DOHH2 (cell line): Measurements from ENCODE around the gene FEM1C.

Experiments used
- H3F3A ChIP-seq: fragments of 200-600 bp; sonication (generic), shearing (Covaris generic); 2 replicates; pipeline ENCODE4 v1.6.0; 2016; ENCODE audit warnings: antibody characterized with exemption, mild to moderate bottlenecking; ENCODE audit not compliant: control insufficient read depth, insufficient read depth
- H3K27ac ChIP-seq: fragments of 200-600 bp; sonication (generic); 2 replicates; pipeline ENCODE4 v1.5.1; 2014; ENCODE audit warnings: low read depth, mild to moderate bottlenecking, low read length, moderate library complexity
- H3K27me3 ChIP-seq: fragments of 200-600 bp; sonication (generic); 2 replicates; pipeline ENCODE4 v1.6.1; 2014; ENCODE audit warnings: mild to moderate bottlenecking, low read length, mixed read lengths; ENCODE audit not compliant: control insufficient read depth
- H3K36me3 ChIP-seq: fragments of 200-600 bp; sonication (generic); 2 replicates; pipeline ENCODE4 v1.6.1; 2014; ENCODE audit warnings: mild to moderate bottlenecking, low read length, moderate library complexity, mixed read lengths; ENCODE audit not compliant: control insufficient read depth
- H3K4me1 ChIP-seq: fragments of 200-600 bp; sonication (generic); 2 replicates; pipeline ENCODE4 v1.6.1; 2014; ENCODE audit warnings: mild to moderate bottlenecking, low read length, mixed read lengths; ENCODE audit not compliant: control insufficient read depth
- H3K4me2 ChIP-seq: fragments of 200-600 bp; sonication (generic); 2 replicates; pipeline ENCODE4 v1.6.0; 2014; ENCODE audit warnings: mild to moderate bottlenecking, low read length, moderate library complexity
- H3K4me3 ChIP-seq: fragments of 200-600 bp; sonication (generic); 2 replicates; pipeline ENCODE4 v1.5.1; 2014; ENCODE audit warnings: mild to moderate bottlenecking, low read length, mixed read lengths
- H3K79me2 ChIP-seq: fragments of 200-600 bp; sonication (generic); 2 replicates; pipeline ENCODE4 v1.6.1; 2014; ENCODE audit warnings: mild to moderate bottlenecking, low read length, mixed read lengths; ENCODE audit not compliant: control insufficient read depth
- H3K9me2 ChIP-seq: fragments of 200-600 bp; sonication (generic); replicated peaks from 2 replicates; pipeline ENCODE4 v1.6.1; 2014; ENCODE audit warnings: mild to moderate bottlenecking, low read length, mixed read lengths; ENCODE audit not compliant: control insufficient read depth
- H3K9me3 ChIP-seq: fragments of 200-600 bp; sonication (generic); 2 replicates; pipeline ENCODE4 v1.6.1; 2014; ENCODE audit warnings: antibody characterized with exemption, low read length, mixed read lengths; ENCODE audit not compliant: control insufficient read depth, insufficient read depth
- H4K20me1 ChIP-seq: fragments of 200-600 bp; sonication (generic); 2 replicates; pipeline ENCODE4 v1.6.0; 2014; ENCODE audit warnings: low read depth, mild to moderate bottlenecking, antibody characterized with exemption, low read length, moderate library complexity; ENCODE audit not compliant: control insufficient read depth, insufficient read depth
- EZH2phosphoT487 ChIP-seq: fragments of 200-600 bp; sonication (generic); IDR thresholded peaks from 2 replicates; pipeline ENCODE4 v1.6.1; 2017; ENCODE audit warnings: borderline replicate concordance, mild to moderate bottlenecking, antibody characterized with exemption, low read length, moderate library complexity, mixed read lengths
- TF ChIP-seq, protein P1 (sequence below): fragments of 200-600 bp; sonication (generic); IDR thresholded peaks from one replicate; pipeline ENCODE4 v1.5.1; 2014; ENCODE audit warnings: antibody characterized with exemption, mild to moderate bottlenecking, low read depth, low read length; ENCODE audit not compliant: poor library complexity, severe bottlenecking

Gene FEM1C

DNA sequence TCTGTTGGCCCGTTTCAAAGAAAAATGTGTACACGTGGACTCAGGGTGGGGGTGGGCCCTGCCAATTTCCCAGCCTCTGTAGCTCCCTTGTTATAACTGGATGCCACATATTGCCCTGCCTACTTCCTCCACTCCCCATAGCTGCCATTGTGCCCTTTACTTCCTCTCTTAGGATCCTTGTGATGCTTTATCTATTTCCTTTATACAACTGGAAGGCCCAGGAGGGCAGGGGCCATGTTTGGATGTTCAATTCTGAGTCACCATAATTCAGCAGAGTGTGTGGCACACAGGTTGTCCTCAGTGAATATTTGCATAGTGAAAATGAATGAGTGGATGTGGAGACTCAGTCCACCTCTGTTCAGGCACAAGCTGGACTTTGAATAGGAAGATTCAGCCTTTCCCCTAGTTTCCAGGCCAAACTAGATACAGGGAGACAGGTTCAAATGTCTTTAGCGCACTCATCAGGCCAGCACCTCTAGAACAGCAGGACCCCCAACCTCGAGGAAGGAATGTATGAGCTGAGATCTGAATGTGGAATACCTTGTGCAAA is 10.6 kb upstream of the FEM1C start:
- Histone ChIP-seq H3K9me3 (no peaks in the 10 kb centered on the region), H3K79me2 (no peaks in the 10 kb centered on the region), H3K27ac (no peak overlapping the region), H4K20me1 (no peaks in the 10 kb centered on the region), H3K27me3 (no peaks in the 10 kb centered on the region), H3F3A (no peaks in the 10 kb centered on the region), H3K36me3 (no peaks in the 10 kb centered on the region), H3K9me2 (no peaks in the 10 kb centered on the region), H3K4me1 (no peaks in the 10 kb centered on the region), H3K4me3 (no peak overlapping the region), H3K4me2 (no peak overlapping the region)
- TF ChIP-seq, protein P1, sequence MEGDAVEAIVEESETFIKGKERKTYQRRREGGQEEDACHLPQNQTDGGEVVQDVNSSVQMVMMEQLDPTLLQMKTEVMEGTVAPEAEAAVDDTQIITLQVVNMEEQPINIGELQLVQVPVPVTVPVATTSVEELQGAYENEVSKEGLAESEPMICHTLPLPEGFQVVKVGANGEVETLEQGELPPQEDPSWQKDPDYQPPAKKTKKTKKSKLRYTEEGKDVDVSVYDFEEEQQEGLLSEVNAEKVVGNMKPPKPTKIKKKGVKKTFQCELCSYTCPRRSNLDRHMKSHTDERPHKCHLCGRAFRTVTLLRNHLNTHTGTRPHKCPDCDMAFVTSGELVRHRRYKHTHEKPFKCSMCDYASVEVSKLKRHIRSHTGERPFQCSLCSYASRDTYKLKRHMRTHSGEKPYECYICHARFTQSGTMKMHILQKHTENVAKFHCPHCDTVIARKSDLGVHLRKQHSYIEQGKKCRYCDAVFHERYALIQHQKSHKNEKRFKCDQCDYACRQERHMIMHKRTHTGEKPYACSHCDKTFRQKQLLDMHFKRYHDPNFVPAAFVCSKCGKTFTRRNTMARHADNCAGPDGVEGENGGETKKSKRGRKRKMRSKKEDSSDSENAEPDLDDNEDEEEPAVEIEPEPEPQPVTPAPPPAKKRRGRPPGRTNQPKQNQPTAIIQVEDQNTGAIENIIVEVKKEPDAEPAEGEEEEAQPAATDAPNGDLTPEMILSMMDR, result no peak
- TF ChIP-seq EZH2phosphoT487, result no peak

DNA sequence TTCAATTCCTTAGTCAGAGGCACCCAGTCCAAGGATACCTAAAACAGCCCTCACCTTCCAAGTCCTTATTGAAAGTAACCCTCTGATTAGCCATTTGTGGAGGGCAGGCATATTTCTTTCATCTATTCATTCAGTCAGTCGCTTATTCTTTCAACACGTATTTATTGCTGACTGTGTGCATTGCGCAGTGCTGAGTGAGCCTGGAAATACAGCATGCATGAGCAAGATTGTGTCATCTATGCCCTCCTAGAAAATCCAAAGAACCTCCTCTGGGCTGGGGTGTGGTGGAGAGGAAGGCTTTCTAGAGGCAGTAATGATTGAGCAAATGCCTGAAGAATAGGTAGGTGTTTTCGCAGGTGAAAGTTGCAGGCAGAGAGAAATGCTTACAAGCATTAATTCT is 8.5 kb upstream of the FEM1C start:
- TF ChIP-seq EZH2phosphoT487, result no peak
- TF ChIP-seq, protein P1, result no peak

DNA sequence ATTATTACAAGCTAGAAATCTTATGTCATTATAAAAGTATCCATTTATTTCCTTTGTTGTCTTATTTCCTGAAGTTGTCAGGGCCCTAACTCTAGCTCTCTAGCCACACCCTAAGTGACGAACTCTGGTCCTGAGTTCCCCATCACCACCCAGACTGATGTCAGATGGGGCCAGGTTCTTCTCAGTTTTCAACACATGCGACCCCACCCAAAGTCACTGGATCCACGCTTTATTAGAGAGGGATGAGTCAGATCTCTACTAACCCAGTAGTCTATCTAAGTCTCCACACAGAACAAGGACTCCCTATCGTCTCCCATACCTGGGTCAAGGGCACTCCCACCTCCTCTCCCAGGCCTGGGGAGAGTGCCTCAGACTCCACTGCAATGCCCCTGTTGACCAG is 6.8 kb upstream of the FEM1C start:
- H3K27ac ChIP-seq, result no peak overlapping the region
- no peaks in the 10 kb centered on the region for H3K4me1 ChIP-seq
- H3K9me2 ChIP-seq, result no peaks in the 10 kb centered on the region
- no peaks in the 10 kb centered on the region for H3K27me3 ChIP-seq
- H3F3A ChIP-seq, result no peaks in the 10 kb centered on the region
- no peak overlapping the region for H3K4me3 ChIP-seq
- no peak for TF ChIP-seq EZH2phosphoT487
- TF ChIP-seq, protein P1, result no peak
- no peaks in the 10 kb centered on the region for H3K36me3 ChIP-seq
- H3K4me2 ChIP-seq, result no peak overlapping the region
- H4K20me1 ChIP-seq, result no peaks in the 10 kb centered on the region
- H3K79me2 ChIP-seq, result no peaks in the 10 kb centered on the region
- peaks cover 4% of the 10 kb centered on the region for H3K9me3 ChIP-seq

More for the DNA sequence above, 8.5 kb upstream of the FEM1C start:
- Histone ChIP-seq H3K9me2 (no peaks in the 10 kb centered on the region), H3K4me3 (no peak overlapping the region), H3K4me2 (no peak overlapping the region), H4K20me1 (no peaks in the 10 kb centered on the region), H3K36me3 (no peaks in the 10 kb centered on the region), H3F3A (no peaks in the 10 kb centered on the region), H3K27me3 (no peaks in the 10 kb centered on the region), H3K4me1 (no peaks in the 10 kb centered on the region), H3K79me2 (no peaks in the 10 kb centered on the region), H3K27ac (no peak overlapping the region), H3K9me3 (no peaks in the 10 kb centered on the region)
